CMK (cell line): ENCODE data around the gene TOR4A.

Source experiments
- DNase-seq: peaks from one replicate; pipeline ENCODE4 v3.0.0-alpha.2; 2010; ENCODE audit warnings: low read depth

Gene TOR4A

GRCh38 chr9:137273095-137273490, 4.4 kb upstream of the TOR4A start:
- DNase-seq = no peak

GRCh38 chr9:137273611-137274320, 3.8 kb upstream of the TOR4A start:
- no peak for DNase-seq

GRCh38 chr9:137275203-137275587, 2.3 kb upstream of the TOR4A start:
- no peak for DNase-seq

GRCh38 chr9:137275588-137276472, 1.7 kb upstream of the TOR4A start:
- DNase-seq = no peak

- no peak for DNase-seq
These were observed 825 bp upstream of the TOR4A start for GRCh38 chr9:137276473-137277328.

- no peak for DNase-seq
These were observed 655 bp downstream of the TOR4A start for GRCh38 chr9:137278061-137278701.

GRCh38 chr9:137278721-137279711, 1.5 kb downstream of the TOR4A start:
- DNase-seq = no peak

- DNase-seq = no peak
These were observed 2.4 kb downstream of the TOR4A start for GRCh38 chr9:137279741-137280473.

- no peak for DNase-seq
These were observed 3.2 kb downstream of the TOR4A start for GRCh38 chr9:137280474-137281344.

GRCh38 chr9:137281345-137282116, 4.0 kb downstream of the TOR4A start:
- no peak for DNase-seq

- no peak for DNase-seq
These were observed 9.5 kb downstream of the TOR4A start for GRCh38 chr9:137286975-137287383.

- DNase-seq = no peak
These were observed 15.6 kb downstream of the TOR4A start for GRCh38 chr9:137293094-137293481.

GRCh38 chr9:137293482-137294090, 16.1 kb downstream of the TOR4A start:
- no peak for DNase-seq

GRCh38 chr9:137294091-137294680, 16.7 kb downstream of the TOR4A start:
- no peak for DNase-seq

- DNase-seq = no peak
These were observed 17.2 kb downstream of the TOR4A start for GRCh38 chr9:137294681-137295237.

GRCh38 chr9:137295238-137295811, 17.8 kb downstream of the TOR4A start:
- DNase-seq = no peak
